ENCODE data around the gene B4GALNT1.

GRCh38 chr12:57618966-57619433 is 14.0 kb downstream of the B4GALNT1 start:
- no peak for TF ChIP-seq EP300 (IDR thresholded peaks at IDR 0.05)
- TF ChIP-seq RAD21 (conservative IDR thresholded peaks at IDR 0.05 in 1 of 2, IDR thresholded peaks at IDR 0.05 in 1 of 2) = no peak
- no peak for TF ChIP-seq HOXA7 (CRISPR knock-in tag; IDR thresholded peaks at IDR 0.05)
- no peak for TF ChIP-seq MAZ (IDR thresholded peaks at IDR 0.05; ENCODE audit: borderline replicate concordance, low read depth, low read length)
- no peak for TF ChIP-seq CEBPB (IDR thresholded peaks at IDR 0.05)
- TF ChIP-seq JUN (IDR thresholded peaks at IDR 0.05) = no peak
- TF ChIP-seq RFX5 (IDR thresholded peaks at IDR 0.05) = no peak
- TF ChIP-seq, protein P1, sequence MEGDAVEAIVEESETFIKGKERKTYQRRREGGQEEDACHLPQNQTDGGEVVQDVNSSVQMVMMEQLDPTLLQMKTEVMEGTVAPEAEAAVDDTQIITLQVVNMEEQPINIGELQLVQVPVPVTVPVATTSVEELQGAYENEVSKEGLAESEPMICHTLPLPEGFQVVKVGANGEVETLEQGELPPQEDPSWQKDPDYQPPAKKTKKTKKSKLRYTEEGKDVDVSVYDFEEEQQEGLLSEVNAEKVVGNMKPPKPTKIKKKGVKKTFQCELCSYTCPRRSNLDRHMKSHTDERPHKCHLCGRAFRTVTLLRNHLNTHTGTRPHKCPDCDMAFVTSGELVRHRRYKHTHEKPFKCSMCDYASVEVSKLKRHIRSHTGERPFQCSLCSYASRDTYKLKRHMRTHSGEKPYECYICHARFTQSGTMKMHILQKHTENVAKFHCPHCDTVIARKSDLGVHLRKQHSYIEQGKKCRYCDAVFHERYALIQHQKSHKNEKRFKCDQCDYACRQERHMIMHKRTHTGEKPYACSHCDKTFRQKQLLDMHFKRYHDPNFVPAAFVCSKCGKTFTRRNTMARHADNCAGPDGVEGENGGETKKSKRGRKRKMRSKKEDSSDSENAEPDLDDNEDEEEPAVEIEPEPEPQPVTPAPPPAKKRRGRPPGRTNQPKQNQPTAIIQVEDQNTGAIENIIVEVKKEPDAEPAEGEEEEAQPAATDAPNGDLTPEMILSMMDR (IDR thresholded peaks at IDR 0.05) = no peak

Measured in A549 (cell line).